GM18909 (cell line): ENCODE data around the gene FOCAD.
"Not testable (repeated sequence)": the region's sequence is repeated elsewhere in the genome, so short reads cannot be mapped to it uniquely, and the experiment has no call there.

Experiments used
- ATAC-seq: cut with Tn5 transposase; IDR thresholded peaks from one replicate; pipeline ENCODE4 v1.9.1; 2021; ENCODE audit warnings: mild to moderate bottlenecking; ENCODE audit not compliant: unreplicated experiment, poor library complexity

The FOCAD gene

GRCh38 chr9:20940447-20941173 is 256.6 kb downstream of the FOCAD start:
- peak; percentile 27 for ATAC-seq

- peak; percentile 94 for ATAC-seq
Measured at GRCh38 chr9:20941174-20941690, 257.2 kb downstream of the FOCAD start.

- no peak for ATAC-seq
Measured at GRCh38 chr9:20944507-20944906, 260.4 kb downstream of the FOCAD start.

- no peak for ATAC-seq
Measured at GRCh38 chr9:20945269-20945668, 261.2 kb downstream of the FOCAD start.

- no peak for ATAC-seq
Measured at GRCh38 chr9:20945856-20946255, 261.8 kb downstream of the FOCAD start.

GRCh38 chr9:20948703-20949102 is 264.6 kb downstream of the FOCAD start:
- no peak for ATAC-seq

GRCh38 chr9:20950707-20951106 is 266.6 kb downstream of the FOCAD start:
- no peak for ATAC-seq

- ATAC-seq: no peak
Measured at GRCh38 chr9:20962536-20963225, 278.6 kb downstream of the FOCAD start.

- ATAC-seq: no peak
Measured at GRCh38 chr9:20972684-20973083, 288.6 kb downstream of the FOCAD start.

GRCh38 chr9:20973246-20973947 is 289.3 kb downstream of the FOCAD start:
- not testable (repeated sequence) for ATAC-seq

GRCh38 chr9:20974191-20974938 is 290.3 kb downstream of the FOCAD start:
- not testable (repeated sequence) for ATAC-seq

- ATAC-seq: no peak
Measured at GRCh38 chr9:20978249-20978648, 294.2 kb downstream of the FOCAD start.

GRCh38 chr9:20980832-20981455 is 296.9 kb downstream of the FOCAD start:
- ATAC-seq: peak; percentile 92

GRCh38 chr9:20981486-20981885 is 297.4 kb downstream of the FOCAD start:
- peak; percentile 12 for ATAC-seq

- ATAC-seq: no peak
Measured at GRCh38 chr9:20984506-20984905, 300.4 kb downstream of the FOCAD start.

GRCh38 chr9:20985851-20986600 is 302.0 kb downstream of the FOCAD start:
- ATAC-seq: no peak

GRCh38 chr9:20987521-20987920 is 303.5 kb downstream of the FOCAD start:
- ATAC-seq: no peak

GRCh38 chr9:20988061-20988460 is 304.0 kb downstream of the FOCAD start:
- no peak for ATAC-seq

- no peak for ATAC-seq
Measured at GRCh38 chr9:20988671-20989315, 304.7 kb downstream of the FOCAD start.
